Measurements from ENCODE around the gene ARID1B.

DNA sequence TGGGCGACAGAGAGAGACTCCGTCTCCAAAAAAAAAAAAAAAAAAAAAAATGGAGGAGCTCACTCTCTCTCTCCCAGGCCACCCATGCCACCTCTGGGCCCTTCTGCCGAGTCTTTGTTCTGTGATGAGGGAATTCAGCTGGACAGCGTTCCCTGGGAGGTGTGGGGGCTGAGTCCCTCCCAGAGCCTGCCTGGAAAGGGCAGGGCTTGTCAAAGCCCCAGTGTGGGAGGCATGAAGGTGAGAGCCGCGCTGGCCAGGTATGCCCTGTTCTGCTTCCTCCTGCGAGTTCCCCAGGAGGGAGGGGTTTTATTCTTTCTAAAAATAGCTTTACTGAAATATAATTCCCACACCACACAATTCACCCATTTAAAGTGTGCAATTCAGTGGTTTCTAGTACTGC lies 476.5 kb downstream of the ARID1B start:
- TF ChIP-seq CTCF (IDR thresholded peaks at IDR 0.05) (no peak), POLR2A (IDR thresholded peaks at IDR 0.05) (no peak)
